ENCODE measurements around the gene ZNF787.

The ZNF787 gene

GRCh38 chr19:56121180-56122167, at the start of gene ZNF787:
ZNF787 (minus strand) TSS chr19:56121295; CDS start chr19:56103217, 18,078 bp downstream.
- no peak for TF ChIP-seq CTCF (conservative IDR thresholded peaks at IDR 0.05)
- no peak for TF ChIP-seq ZFX (IDR thresholded peaks at IDR 0.05)
- peak within 1 kb of the TSS; percentile 96 for H3K27ac ChIP-seq

DNA sequence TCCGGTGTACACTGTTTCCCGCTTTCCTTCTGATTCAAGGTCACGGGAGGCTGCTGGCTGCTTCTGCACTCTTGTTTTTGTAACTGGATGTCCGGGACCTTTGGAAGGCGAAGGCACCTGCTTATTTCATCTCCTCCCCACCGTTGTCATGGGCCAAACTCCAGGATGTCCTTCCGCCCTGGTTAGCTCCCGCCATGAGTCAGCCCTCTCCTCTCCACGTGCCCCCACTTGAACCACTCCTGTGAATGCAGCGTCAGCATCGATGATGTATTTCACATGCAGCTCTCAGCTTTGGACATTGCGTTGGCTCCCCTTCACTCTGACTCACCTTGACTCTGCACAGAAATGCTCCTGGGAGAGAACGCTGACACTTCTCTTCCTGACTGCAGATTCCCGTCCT, 49.2 kb upstream of the ZNF787 start:
- no peak overlapping the region for H3K27ac ChIP-seq

GRCh38 chr19:56167064-56167578, 46.0 kb upstream of the ZNF787 start:
- no peak overlapping the region for H3K27ac ChIP-seq
- TF ChIP-seq ZFX (IDR thresholded peaks at IDR 0.05) (no peak), CTCF (conservative IDR thresholded peaks at IDR 0.05) (no peak)

More for the DNA sequence above, 49.2 kb upstream of the ZNF787 start:
- no peak for TF ChIP-seq CTCF (conservative IDR thresholded peaks at IDR 0.05)
- no peak for TF ChIP-seq ZFX (IDR thresholded peaks at IDR 0.05)

- no peak overlapping the region for H3K27ac ChIP-seq
- TF ChIP-seq ZFX (IDR thresholded peaks at IDR 0.05) (no peak), CTCF (conservative IDR thresholded peaks at IDR 0.05) (no peak)
Observed at GRCh38 chr19:56163097-56163496, 42.0 kb upstream of the ZNF787 start.

GRCh38 chr19:56162258-56162657, 41.2 kb upstream of the ZNF787 start:
- no peak overlapping the region for H3K27ac ChIP-seq
- TF ChIP-seq CTCF (conservative IDR thresholded peaks at IDR 0.05), result no peak
- no peak for TF ChIP-seq ZFX (IDR thresholded peaks at IDR 0.05)

GRCh38 chr19:56161534-56161933, 40.4 kb upstream of the ZNF787 start:
- TF ChIP-seq CTCF (conservative IDR thresholded peaks at IDR 0.05) (no peak), ZFX (IDR thresholded peaks at IDR 0.05) (no peak)
- no peak overlapping the region for H3K27ac ChIP-seq

GRCh38 chr19:56159622-56160271, 38.7 kb upstream of the ZNF787 start:
- TF ChIP-seq ZFX (IDR thresholded peaks at IDR 0.05), result no peak
- TF ChIP-seq CTCF (conservative IDR thresholded peaks at IDR 0.05), result no peak
- no peak overlapping the region for H3K27ac ChIP-seq

Data from C4-2B (cell line).